Measurements from ENCODE around the gene MTG2. TPM values are rescaled to one million over a fixed set of nuclear protein-coding genes. Genes with fewer than 3 reads are reported as not detected.

MTG2 gene
- total and polyA plus RNA-seq, 2 of the 13 experiments (the other 11 are each of a cell fraction or from before 2014, with no cell fraction given), result 20.4 to 37.8 TPM

DNA sequence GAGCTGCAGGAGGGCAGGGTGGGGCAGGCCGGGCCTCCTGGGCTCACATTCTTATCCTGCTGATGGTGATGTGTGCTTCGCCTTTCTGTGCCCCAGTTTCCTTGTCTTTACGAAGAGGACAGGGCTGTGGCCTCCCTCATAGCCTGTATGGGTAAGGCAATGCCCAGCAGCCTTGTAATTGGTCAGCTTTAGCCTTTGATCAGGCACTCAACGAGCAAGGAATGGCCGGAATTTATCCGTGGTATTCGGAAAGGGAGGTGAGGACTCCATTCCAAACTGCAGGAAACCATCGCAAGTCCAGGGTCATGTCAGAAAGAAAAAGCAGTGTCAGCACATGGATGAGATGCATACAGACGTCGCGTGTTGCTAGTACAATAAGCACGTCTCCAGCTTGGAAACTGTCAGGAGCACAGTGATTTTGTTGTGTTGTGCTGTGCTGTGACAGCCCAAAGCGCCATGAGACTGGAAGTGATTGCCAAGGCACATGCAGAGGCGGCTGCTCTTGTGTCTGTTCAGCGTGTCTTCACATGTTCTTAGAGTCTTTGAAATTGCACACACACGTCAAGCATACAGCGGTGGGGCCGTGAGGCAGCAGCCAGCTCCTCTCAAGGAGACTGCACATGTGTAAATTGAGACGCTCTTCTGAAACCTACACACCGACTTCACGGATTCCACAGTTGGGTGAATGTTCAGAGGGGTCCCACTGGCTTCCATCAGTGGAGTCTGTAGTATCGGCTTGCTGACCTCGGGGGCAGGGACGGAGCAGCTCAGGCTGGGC, 33.1 kb upstream of the MTG2 start (continued):
- TF ChIP-seq AKAP8 (CRISPR knock-in tag; IDR thresholded peaks at IDR 0.05), result peak; percentile 23; the same call in 1 of the 2 replicates
- TF ChIP-seq MAFG (CRISPR knock-in tag; IDR thresholded peaks at IDR 0.05), result peak; percentile 37; the same call in 1 of the 2 replicates
- no peak for TF ChIP-seq ATF7 (IDR thresholded peaks at IDR 0.05)
- TF ChIP-seq ATF7 (CRISPR knock-in tag; IDR thresholded peaks at IDR 0.05), result 0 out of 2 replicates have a peak, but pooled peaks have one; percentile 35
- TF ChIP-seq ZMYM4 (CRISPR knock-in tag; IDR thresholded peaks at IDR 0.05), result peak; percentile 38; the same call in 1 of the 2 replicates
- TF ChIP-seq, protein P1, sequence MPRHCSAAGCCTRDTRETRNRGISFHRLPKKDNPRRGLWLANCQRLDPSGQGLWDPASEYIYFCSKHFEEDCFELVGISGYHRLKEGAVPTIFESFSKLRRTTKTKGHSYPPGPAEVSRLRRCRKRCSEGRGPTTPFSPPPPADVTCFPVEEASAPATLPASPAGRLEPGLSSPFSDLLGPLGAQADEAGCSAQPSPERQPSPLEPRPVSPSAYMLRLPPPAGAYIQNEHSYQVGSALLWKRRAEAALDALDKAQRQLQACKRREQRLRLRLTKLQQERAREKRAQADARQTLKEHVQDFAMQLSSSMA (CRISPR knock-in tag; IDR thresholded peaks at IDR 0.05), result 0 out of 2 replicates have a peak, but pooled peaks have one; percentile 62
- no peak for TF ChIP-seq SP2 (CRISPR knock-in tag; IDR thresholded peaks at IDR 0.05)
- peak; percentile 79; the same call in 1 of the 2 replicates for TF ChIP-seq EED (CRISPR knock-in tag; IDR thresholded peaks at IDR 0.05)
- TF ChIP-seq RXRA (CRISPR knock-in tag; IDR thresholded peaks at IDR 0.05), result peak; percentile 57
- TF ChIP-seq RFXAP (CRISPR knock-in tag; IDR thresholded peaks at IDR 0.05; ENCODE audit: borderline replicate concordance), result 0 out of 2 replicates have a peak, but pooled peaks have one; percentile 23
- no peak for TF ChIP-seq HES4 (CRISPR knock-in tag; IDR thresholded peaks at IDR 0.05; ENCODE audit: borderline replicate concordance)
- TF ChIP-seq MAFF (IDR thresholded peaks at IDR 0.05; ENCODE audit: low read depth, low read length), result peak; percentile 96
- TF ChIP-seq, protein P2, sequence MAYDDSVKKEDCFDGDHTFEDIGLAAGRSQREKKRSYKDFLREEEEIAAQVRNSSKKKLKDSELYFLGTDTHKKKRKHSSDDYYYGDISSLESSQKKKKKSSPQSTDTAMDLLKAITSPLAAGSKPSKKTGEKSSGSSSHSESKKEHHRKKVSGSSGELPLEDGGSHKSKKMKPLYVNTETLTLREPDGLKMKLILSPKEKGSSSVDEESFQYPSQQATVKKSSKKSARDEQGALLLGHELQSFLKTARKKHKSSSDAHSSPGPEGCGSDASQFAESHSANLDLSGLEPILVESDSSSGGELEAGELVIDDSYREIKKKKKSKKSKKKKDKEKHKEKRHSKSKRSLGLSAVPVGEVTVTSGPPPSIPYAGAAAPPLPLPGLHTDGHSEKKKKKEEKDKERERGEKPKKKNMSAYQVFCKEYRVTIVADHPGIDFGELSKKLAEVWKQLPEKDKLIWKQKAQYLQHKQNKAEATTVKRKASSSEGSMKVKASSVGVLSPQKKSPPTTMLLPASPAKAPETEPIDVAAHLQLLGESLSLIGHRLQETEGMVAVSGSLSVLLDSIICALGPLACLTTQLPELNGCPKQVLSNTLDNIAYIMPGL (CRISPR knock-in tag; IDR thresholded peaks at IDR 0.05; ENCODE audit: borderline replicate concordance in 1 of 2, low read depth in 1 of 2), result peak in 1 of 2 experiments; percentile 43; a peak in 1 of 4 replicates
- no peak for TF ChIP-seq RAD51 (IDR thresholded peaks at IDR 0.05; ENCODE audit: borderline replicate concordance)
- peak; percentile 80; the same call in 1 of the 2 replicates for TF ChIP-seq RFX5 (IDR thresholded peaks at IDR 0.05; ENCODE audit: low read depth, low read length)
- peak in 1 of 2 experiments; percentile 48; a peak in 1 of 4 replicates for TF ChIP-seq POLR2A (IDR thresholded peaks at IDR 0.05; ENCODE audit: insufficient read depth in 1 of 2, low read depth in 2 of 2, low read length in 2 of 2)
- TF ChIP-seq, protein P3, sequence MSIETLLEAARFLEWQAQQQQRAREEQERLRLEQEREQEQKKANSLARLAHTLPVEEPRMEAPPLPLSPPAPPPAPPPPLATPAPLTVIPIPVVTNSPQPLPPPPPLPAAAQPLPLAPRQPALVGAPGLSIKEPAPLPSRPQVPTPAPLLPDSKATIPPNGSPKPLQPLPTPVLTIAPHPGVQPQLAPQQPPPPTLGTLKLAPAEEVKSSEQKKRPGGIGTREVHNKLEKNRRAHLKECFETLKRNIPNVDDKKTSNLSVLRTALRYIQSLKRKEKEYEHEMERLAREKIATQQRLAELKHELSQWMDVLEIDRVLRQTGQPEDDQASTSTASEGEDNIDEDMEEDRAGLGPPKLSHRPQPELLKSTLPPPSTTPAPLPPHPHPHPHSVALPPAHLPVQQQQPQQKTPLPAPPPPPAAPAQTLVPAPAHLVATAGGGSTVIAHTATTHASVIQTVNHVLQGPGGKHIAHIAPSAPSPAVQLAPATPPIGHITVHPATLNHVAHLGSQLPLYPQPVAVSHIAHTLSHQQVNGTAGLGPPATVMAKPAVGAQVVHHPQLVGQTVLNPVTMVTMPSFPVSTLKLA (IDR thresholded peaks at IDR 0.05), result 0 out of 2 replicates have a peak, but pooled peaks have one; percentile 15
- peak; percentile 97 for TF ChIP-seq TEAD3 (CRISPR knock-in tag; optimal IDR thresholded peaks at IDR 0.05; ENCODE audit: borderline replicate concordance)
- TF ChIP-seq FOXO1 (CRISPR knock-in tag; IDR thresholded peaks at IDR 0.05), result no peak

Measured in HepG2 (cell line).